Mesendoderm (in vitro differentiated cells): Measurements from ENCODE around the gene NAMPT.

Experiments used
- DNase-seq: peaks from one replicate; pipeline ENCODE4 v3.0.0; 2013
- H2AK5ac ChIP-seq: 2 replicates; pipeline ENCODE4 v1.6.1; 2013; ENCODE audit warnings: low read length, inconsistent platforms
- H2BK120ac ChIP-seq: 2 replicates; pipeline ENCODE4 v1.6.1; 2013; ENCODE audit warnings: low read depth, mild to moderate bottlenecking, low read length, moderate library complexity, mixed read lengths
- H2BK15ac ChIP-seq: replicated peaks from 2 replicates; pipeline ENCODE4 v1.6.1; 2013; ENCODE audit warnings: low read depth, mild to moderate bottlenecking, moderate library complexity
- H2BK5ac ChIP-seq: 2 replicates; pipeline ENCODE4 v1.6.1; 2013; ENCODE audit warnings: low read length, inconsistent platforms
- H3K18ac ChIP-seq: 2 replicates; pipeline ENCODE4 v1.6.1; 2013; ENCODE audit warnings: mild to moderate bottlenecking, low read length, mixed read lengths
- H3K23ac ChIP-seq: one replicate; pipeline ENCODE4 v1.6.1; 2013; ENCODE audit warnings: low read length
- H3K27ac ChIP-seq: 2 replicates; pipeline ENCODE4 v1.5.1; 2013; ENCODE audit warnings: low read depth, mild to moderate bottlenecking, inconsistent platforms, low read length, moderate library complexity
- H3K27me3 ChIP-seq: 2 replicates; pipeline ENCODE4 v1.6.1; 2013; ENCODE audit warnings: low read length, control low read depth, mild to moderate bottlenecking, inconsistent platforms; ENCODE audit not compliant: insufficient read depth, poor library complexity
- H3K36me3 ChIP-seq: 2 replicates; pipeline ENCODE4 v1.6.1; 2013; ENCODE audit warnings: low read length, inconsistent platforms; ENCODE audit not compliant: control insufficient read depth, insufficient read depth
- H3K4ac ChIP-seq: one replicate; pipeline ENCODE4 v1.6.1; 2013; ENCODE audit warnings: low read depth, mild to moderate bottlenecking, low read length, moderate library complexity
- H3K4me1 ChIP-seq: 2 replicates; pipeline ENCODE4 v1.6.1; 2013; ENCODE audit warnings: low read depth, low read length, inconsistent platforms; ENCODE audit not compliant: control insufficient read depth
- H3K4me2 ChIP-seq: 2 replicates; pipeline ENCODE4 v1.6.1; 2013; ENCODE audit warnings: low read length
- H3K4me3 ChIP-seq: 2 replicates; pipeline ENCODE4 v1.5.1; 2013; ENCODE audit warnings: mild to moderate bottlenecking, low read length
- H3K56ac ChIP-seq: one replicate; pipeline ENCODE4 v1.6.1; 2013; ENCODE audit warnings: low read length
- H3K79me1 ChIP-seq: 2 replicates; pipeline ENCODE4 v1.6.1; 2013; ENCODE audit warnings: low read length, inconsistent platforms
- H3K79me2 ChIP-seq: 2 replicates; pipeline ENCODE4 v1.6.1; 2013; ENCODE audit warnings: mild to moderate bottlenecking, low read length; ENCODE audit not compliant: control insufficient read depth, insufficient read depth
- H3K9ac ChIP-seq: 2 replicates; pipeline ENCODE4 v1.6.1; 2013; ENCODE audit warnings: low read length, inconsistent platforms
- H4K5ac ChIP-seq: one replicate; pipeline ENCODE4 v1.6.1; 2013; ENCODE audit warnings: low read length
- H4K8ac ChIP-seq: one replicate; pipeline ENCODE4 v1.6.1; 2013; ENCODE audit warnings: low read depth, mild to moderate bottlenecking, control low read depth, low read length, moderate library complexity
- WGBS: extraction: QIAGEN DNeasy Blood & Tissue Kit; methylation state at CpG from one replicate; pipeline ENCODE4 v1.1.7; 2013; ENCODE audit warnings: low lambda C conversion rate, missing lambda C conversion rate; ENCODE audit not compliant: insufficient coverage; ENCODE audit errors: extremely low coverage; 5-methylcytosine and 5-hydroxymethylcytosine counted together

Gene NAMPT

DNA sequence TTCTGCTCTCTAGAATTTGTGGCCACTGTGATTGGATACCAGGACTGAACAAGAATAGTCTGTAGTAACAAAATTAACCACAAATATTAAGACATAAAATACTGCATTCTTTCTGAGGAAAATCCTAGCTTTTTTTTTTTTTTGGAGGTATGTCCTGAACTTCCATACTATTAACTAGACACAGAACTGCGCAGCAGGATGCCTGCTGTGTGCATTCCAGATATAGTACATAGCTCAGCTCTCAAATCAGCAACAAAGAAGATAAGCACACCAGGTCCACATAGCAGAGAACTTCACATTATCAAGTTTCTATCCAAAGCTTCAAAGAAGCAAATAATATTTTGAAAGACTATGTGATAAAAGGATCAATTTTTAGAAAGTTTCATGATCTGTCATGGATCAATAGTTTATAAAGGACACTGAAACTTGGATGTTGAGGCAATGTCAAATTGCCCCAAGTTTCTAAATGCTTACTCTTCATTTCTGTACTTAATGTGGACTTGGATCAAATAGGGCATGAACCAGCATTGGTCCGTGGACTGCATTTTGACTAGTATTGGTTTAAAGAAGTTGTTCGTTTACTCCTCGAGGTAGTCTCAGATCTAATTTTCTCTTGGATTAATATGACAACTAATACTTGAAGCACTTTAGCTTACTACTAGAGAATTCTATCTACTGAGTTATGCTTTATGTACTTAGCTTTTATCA, 15.4 kb downstream of the NAMPT start:
- WGBS, result no CpG with 5 or more reads among the region's 4 CpGs
- no peak overlapping the region for H3K27ac ChIP-seq

DNA sequence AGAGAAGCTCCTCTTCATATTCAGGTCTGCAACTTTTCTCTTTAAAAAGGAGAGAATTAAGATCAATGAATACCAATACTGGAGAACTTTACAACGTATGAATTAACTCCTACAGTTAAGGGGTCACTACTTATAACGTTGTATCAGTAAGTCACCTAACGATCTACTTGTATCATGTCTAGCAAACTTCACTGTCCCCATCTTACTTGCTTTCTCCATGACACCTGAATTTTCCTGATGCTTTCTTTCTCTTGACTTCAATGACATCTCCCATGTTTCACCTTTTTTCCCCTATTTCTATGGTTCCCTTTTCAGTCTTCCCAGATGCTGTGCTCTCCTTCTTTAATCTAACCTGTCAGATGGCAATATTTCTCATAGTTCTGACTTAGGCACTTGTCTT, 19.6 kb downstream of the NAMPT start:
- H3K36me3 ChIP-seq, result no peaks in the 10 kb centered on the region
- H3K9ac ChIP-seq, result no peak overlapping the region
- no peak overlapping the region for H3K27ac ChIP-seq
- no peak overlapping the region for H2BK5ac ChIP-seq
- WGBS, result no CpG with 5 or more reads among the region's 3 CpGs
- H3K27me3 ChIP-seq, result no peaks in the 10 kb centered on the region
- H3K4me3 ChIP-seq, result no peak overlapping the region
- no peaks in the 10 kb centered on the region for H3K79me2 ChIP-seq
- H3K79me1 ChIP-seq, result no peaks in the 10 kb centered on the region
- H4K5ac ChIP-seq, result no peak overlapping the region
- H3K23ac ChIP-seq, result no peak overlapping the region
- H2BK15ac ChIP-seq, result no peak overlapping the region
- H2AK5ac ChIP-seq, result no peak overlapping the region
- no peak overlapping the region for H3K56ac ChIP-seq
- H4K8ac ChIP-seq, result no peak overlapping the region
- no peak overlapping the region for H3K4ac ChIP-seq
- no peak for DNase-seq
- H3K4me2 ChIP-seq, result no peak overlapping the region
- no peak overlapping the region for H2BK120ac ChIP-seq
- no peaks in the 10 kb centered on the region for H3K4me1 ChIP-seq
- no peak overlapping the region for H3K18ac ChIP-seq

More for the DNA sequence above, 15.4 kb downstream of the NAMPT start:
- Histone ChIP-seq H3K9ac (no peak overlapping the region), H3K18ac (no peak overlapping the region), H4K5ac (no peak overlapping the region), H3K79me1 (no peaks in the 10 kb centered on the region), H2BK15ac (no peak overlapping the region), H3K27me3 (no peaks in the 10 kb centered on the region), H2BK5ac (no peak overlapping the region), H2BK120ac (no peak overlapping the region), H3K79me2 (no peaks in the 10 kb centered on the region), H3K4me2 (no peak overlapping the region), H3K4ac (no peak overlapping the region), H3K36me3 (no peaks in the 10 kb centered on the region), H3K23ac (no peak overlapping the region), H3K4me3 (no peak overlapping the region), H3K4me1 (no peaks in the 10 kb centered on the region), H3K56ac (no peak overlapping the region), H4K8ac (no peak overlapping the region), H2AK5ac (no peak overlapping the region)
- no peak for DNase-seq

DNA sequence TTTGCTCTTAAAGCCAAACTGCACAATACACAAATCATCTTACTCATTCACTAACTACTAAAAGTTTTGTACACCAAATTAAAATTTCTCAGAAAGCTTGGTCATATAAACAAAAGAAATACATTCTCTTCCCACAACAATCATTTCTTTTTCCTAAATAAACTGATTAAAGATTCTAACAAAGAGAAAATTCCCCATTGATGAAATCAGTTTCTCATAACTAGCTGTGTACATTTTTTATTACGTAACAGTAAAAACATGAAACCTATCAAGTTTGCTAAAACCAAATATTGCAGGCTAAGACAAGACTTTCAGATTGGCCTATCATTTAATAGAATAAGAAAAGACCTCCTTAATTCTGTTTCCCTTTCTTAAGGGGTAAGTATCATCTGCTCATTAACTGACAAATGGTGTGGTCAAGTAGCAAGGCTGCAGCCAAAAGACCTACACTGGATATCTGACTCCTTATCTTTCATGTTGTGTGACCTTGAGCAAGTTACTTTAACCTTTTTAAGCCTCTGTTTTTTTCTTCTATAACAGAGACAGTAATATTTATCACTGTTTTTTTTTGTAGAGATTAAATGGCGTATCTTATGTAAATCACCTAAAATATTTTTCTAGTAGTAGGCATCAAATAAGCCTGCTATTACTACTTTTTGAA, 22.4 kb downstream of the NAMPT start:
- H3K23ac ChIP-seq, result no peak overlapping the region
- no peak overlapping the region for H3K56ac ChIP-seq
- no peaks in the 10 kb centered on the region for H3K79me2 ChIP-seq
- H2AK5ac ChIP-seq, result no peak overlapping the region
- H3K36me3 ChIP-seq, result peaks cover 4% of the 10 kb centered on the region
- H2BK5ac ChIP-seq, result no peak overlapping the region
- H3K27me3 ChIP-seq, result no peaks in the 10 kb centered on the region
- no peak overlapping the region for H3K4ac ChIP-seq
- H3K27ac ChIP-seq, result no peak overlapping the region
- no CpG with 5 or more reads among the region's 2 CpGs for WGBS
- H3K18ac ChIP-seq, result no peak overlapping the region
- H2BK15ac ChIP-seq, result no peak overlapping the region
- no peaks in the 10 kb centered on the region for H3K79me1 ChIP-seq
- no peaks in the 10 kb centered on the region for H3K4me1 ChIP-seq
- no peak overlapping the region for H2BK120ac ChIP-seq
- no peak overlapping the region for H3K4me3 ChIP-seq
- no peak for DNase-seq
- no peak overlapping the region for H3K9ac ChIP-seq
- H4K8ac ChIP-seq, result no peak overlapping the region
- no peak overlapping the region for H3K4me2 ChIP-seq
- H4K5ac ChIP-seq, result no peak overlapping the region

DNA sequence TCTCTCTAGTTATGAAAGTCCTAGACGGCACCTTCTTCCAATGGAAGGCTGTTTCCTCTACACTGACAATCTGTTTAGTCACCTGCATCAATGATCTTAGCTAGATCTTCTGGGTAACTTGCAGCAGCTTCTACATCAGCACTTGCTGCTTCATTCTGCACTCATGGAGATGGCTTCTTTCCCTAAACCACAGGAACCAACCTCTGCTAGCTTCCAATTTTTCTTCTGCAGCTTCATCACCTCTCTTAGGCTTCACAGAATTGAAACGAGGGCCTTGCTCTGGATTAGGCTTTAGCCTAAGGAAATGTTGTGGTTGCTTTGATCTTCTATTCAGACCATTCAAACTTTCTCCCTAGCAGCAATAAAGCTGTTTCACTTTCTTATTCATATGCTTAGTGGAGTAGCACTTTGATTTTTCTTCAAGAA, 24.6 kb downstream of the NAMPT start:
- no peak overlapping the region for H2AK5ac ChIP-seq
- WGBS, result no CpG with 5 or more reads among the region's 2 CpGs
- H3K36me3 ChIP-seq, result peaks cover 4% of the 10 kb centered on the region
- no peak overlapping the region for H3K9ac ChIP-seq
- H2BK15ac ChIP-seq, result no peak overlapping the region
- H2BK120ac ChIP-seq, result no peak overlapping the region
- no peaks in the 10 kb centered on the region for H3K4me1 ChIP-seq
- H4K8ac ChIP-seq, result no peak overlapping the region
- H3K23ac ChIP-seq, result no peak overlapping the region
- no peak for DNase-seq
- H3K4me3 ChIP-seq, result no peak overlapping the region
- H3K4me2 ChIP-seq, result no peak overlapping the region
- no peak overlapping the region for H4K5ac ChIP-seq
- no peaks in the 10 kb centered on the region for H3K27me3 ChIP-seq
- H2BK5ac ChIP-seq, result no peak overlapping the region
- no peaks in the 10 kb centered on the region for H3K79me2 ChIP-seq
- H3K4ac ChIP-seq, result no peak overlapping the region
- no peak overlapping the region for H3K56ac ChIP-seq
- H3K27ac ChIP-seq, result no peak overlapping the region
- H3K18ac ChIP-seq, result no peak overlapping the region
- no peaks in the 10 kb centered on the region for H3K79me1 ChIP-seq

DNA sequence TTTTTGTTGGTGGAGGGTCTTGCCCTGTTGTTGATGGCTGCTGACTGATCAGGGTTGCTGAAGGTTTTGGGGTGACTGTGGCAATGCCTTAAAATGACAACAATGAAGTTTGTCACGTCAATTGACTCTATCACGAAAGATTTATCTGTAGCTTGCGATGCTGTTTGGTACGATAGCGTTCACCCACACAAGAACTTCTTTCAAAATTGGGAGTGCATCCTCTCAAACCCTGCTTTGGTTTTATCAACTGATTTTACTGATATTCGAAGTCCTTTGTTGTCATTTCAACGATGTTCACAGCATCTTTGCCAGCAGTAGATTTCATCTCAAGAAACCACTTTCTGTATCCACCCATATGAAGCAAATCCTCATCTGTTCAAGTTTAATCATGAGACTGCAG, 26.0 kb downstream of the NAMPT start:
- Histone ChIP-seq H3K4me3 (no peak overlapping the region), H3K27ac (no peak overlapping the region), H4K5ac (no peak overlapping the region), H3K79me1 (no peaks in the 10 kb centered on the region), H3K27me3 (no peaks in the 10 kb centered on the region), H3K18ac (no peak overlapping the region), H2BK15ac (no peak overlapping the region), H2BK120ac (no peak overlapping the region), H3K4me1 (no peaks in the 10 kb centered on the region), H3K4me2 (no peak overlapping the region), H4K8ac (no peak overlapping the region), H3K79me2 (no peaks in the 10 kb centered on the region), H3K56ac (no peak overlapping the region), H3K4ac (no peak overlapping the region), H2BK5ac (no peak overlapping the region), H3K9ac (no peak overlapping the region), H3K36me3 (peaks cover 4% of the 10 kb centered on the region), H2AK5ac (no peak overlapping the region), H3K23ac (no peak overlapping the region)
- WGBS, result no CpG with 5 or more reads among the region's 7 CpGs
- DNase-seq, result no peak
